ENCODE results near the gene NOVA1. TPM values are rescaled to one million over a fixed set of nuclear protein-coding genes. Genes with fewer than 3 reads are reported as not detected.

NOVA1 gene
- total and polyA plus RNA-seq, 2 of the 13 experiments (the other 11 are each of a cell fraction or from before 2014, with no cell fraction given), result 0.13 TPM

- intact Hi-C loops (cut with micrococcal nuclease; ENCODE audit: unreplicated experiment) (no loop called here), in situ Hi-C loops (cut with HindIII; ENCODE audit: extremely low pct_ligation_motif_present, low pct_unique_long_range_greater_than_20kb) (no loop called here)
- H3K4me2 ChIP-seq (ENCODE audit: low read depth, low read length), result no peak overlapping the region
- H3K9me3 ChIP-seq (ENCODE audit: low read length), result peaks cover 96% of the 10 kb centered on the region
- H3K79me2 ChIP-seq (ENCODE audit: insufficient read depth, low read length), result no peaks in the 10 kb centered on the region
- H3K27me3 ChIP-seq (ENCODE audit: control insufficient read depth in 1 of 2, insufficient read depth in 2 of 2, low read length in 2 of 2), result no peaks in the 10 kb centered on the region
- ATAC-seq, result no peak
- H3K4me3 ChIP-seq (replicated peaks in 1 of 3; ENCODE audit: insufficient read depth in 1 of 3, low read depth in 2 of 3, low read length in 3 of 3), result no peak overlapping the region
- no peaks in the 10 kb centered on the region for H3K4me1 ChIP-seq (ENCODE audit: insufficient read depth, low read length)
- BruUV-seq (replicated peaks), result no TSS peak
- no peak overlapping the region for H3K27ac ChIP-seq (ENCODE audit: extremely low read length, insufficient read depth, low read length)
- TF ChIP-seq ZUFSP (CRISPR knock-in tag; IDR thresholded peaks at IDR 0.05; ENCODE audit: borderline replicate concordance), result no peak
- TF ChIP-seq ZNF746 (CRISPR knock-in tag; IDR thresholded peaks at IDR 0.05), result no peak
- no peak for TF ChIP-seq ZNF512 (CRISPR knock-in tag; IDR thresholded peaks at IDR 0.05)
- TF ChIP-seq ZNF431 (CRISPR knock-in tag; IDR thresholded peaks at IDR 0.05; ENCODE audit: borderline replicate concordance, low read depth), result no peak
- no peak for TF ChIP-seq ZNF282 (IDR thresholded peaks at IDR 0.05; ENCODE audit: partially characterized antibody)
- no peak for TF ChIP-seq LCORL (IDR thresholded peaks at IDR 0.05)
- TF ChIP-seq LCORL (CRISPR knock-in tag; IDR thresholded peaks at IDR 0.05), result no peak
- no peak for TF ChIP-seq JUN (CRISPR knock-in tag; IDR thresholded peaks at IDR 0.05)
- no peak for TF ChIP-seq PAX8 (CRISPR knock-in tag; IDR thresholded peaks at IDR 0.05; ENCODE audit: borderline replicate concordance)
- no peak for TF ChIP-seq POLR2AphosphoS5 (IDR thresholded peaks at IDR 0.05; ENCODE audit: low read depth, low read length)
- no peak for FAIRE-seq
- 0% methylated on average over 1 of the region's 1 CpG for WGBS (ENCODE audit: low lambda C conversion rate)
- POLR2A ChIA-PET, result no interaction called here
- CTCF ChIA-PET (ENCODE audit: low intra/inter-chr PET ratio, low total read pairs), result no interaction called here
- H3K36me3 ChIP-seq (replicated peaks in 1 of 2; ENCODE audit: control insufficient read depth in 1 of 2, insufficient read depth in 2 of 2, low read length in 2 of 2), result no peaks in the 10 kb centered on the region
- no peaks in the 10 kb centered on the region for H4K20me1 ChIP-seq (ENCODE audit: insufficient read depth, low read length)
- H3K9ac ChIP-seq (ENCODE audit: insufficient read depth, low read depth, low read length), result no peak overlapping the region
- DNase-seq (ENCODE audit: low spot score), result no peak
- no peak overlapping the region for H2AFZ ChIP-seq (ENCODE audit: low read length)
Measured at GRCh38 chr14:26414103-26414502, 183.7 kb downstream of the NOVA1 start.
